NCI-H2029 (cell line): ENCODE data around the gene GPC1.

Experiments
- DNase-seq: peaks from one replicate; lab custom pipeline; 2025; lab: John Stamatoyannopoulos, UW

Gene GPC1

DNA sequence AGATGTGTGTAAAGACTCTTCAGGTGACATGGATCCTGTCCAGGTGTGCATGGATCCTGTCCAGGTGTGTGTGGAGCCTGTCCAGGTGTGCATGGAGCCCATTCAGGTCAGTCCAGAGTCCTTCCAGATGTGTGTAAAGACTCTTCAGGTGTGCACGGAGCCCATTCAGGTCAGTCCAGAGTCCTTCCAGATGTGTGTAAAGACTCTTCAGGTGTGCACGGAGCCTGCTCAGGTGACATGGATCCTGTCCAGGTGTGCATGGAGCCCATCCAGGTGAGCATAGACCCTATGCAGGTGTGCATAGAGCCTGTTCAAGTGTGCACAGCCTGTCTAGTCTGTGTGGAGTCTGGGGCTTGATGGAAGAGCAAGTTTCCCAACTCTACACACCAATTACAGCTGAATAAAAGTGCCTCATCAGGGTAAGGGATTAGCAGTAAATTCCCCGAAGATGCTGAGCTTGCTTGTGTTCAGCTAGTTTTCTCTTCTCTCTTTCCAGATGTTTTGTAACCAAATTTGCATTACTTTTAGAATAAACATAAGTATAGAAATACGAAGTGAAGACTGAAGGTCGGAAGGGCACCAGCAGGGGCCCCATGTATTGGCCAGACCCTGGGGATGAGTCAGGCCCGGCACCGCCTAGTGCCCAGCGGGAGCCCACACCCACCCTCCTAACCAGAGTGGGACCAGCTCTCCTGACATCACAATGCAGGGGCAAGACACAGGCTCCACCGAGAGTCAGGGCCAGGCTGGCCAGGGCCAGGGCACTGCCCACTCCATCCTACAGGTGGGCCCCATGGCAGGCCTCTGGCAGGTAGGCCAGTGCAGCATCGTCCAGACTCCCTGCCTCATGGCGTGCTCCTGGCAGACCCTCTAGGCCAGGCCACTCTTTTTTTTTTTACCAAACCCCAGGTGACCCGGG is 38.6 kb upstream of the GPC1 start:
- no peak for DNase-seq

DNA sequence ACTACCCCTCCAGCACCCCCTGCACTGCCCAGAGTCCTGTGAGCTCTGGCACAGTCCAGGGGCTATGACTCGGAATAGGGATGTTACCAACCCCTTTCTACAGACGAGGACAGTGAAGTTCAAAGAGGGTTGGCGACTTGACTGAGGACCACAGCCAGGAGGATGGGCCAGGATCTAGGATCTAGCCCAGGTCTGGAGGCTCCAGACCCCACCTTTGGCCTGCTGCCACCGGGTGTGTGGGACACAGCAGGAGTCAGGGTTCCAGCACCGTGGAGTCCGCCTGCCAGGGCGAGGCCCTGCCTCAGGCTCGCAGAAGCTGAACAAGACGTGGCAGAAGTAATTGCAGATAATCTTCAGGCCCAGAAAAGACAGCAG is 37.9 kb upstream of the GPC1 start:
- no peak for DNase-seq

DNA sequence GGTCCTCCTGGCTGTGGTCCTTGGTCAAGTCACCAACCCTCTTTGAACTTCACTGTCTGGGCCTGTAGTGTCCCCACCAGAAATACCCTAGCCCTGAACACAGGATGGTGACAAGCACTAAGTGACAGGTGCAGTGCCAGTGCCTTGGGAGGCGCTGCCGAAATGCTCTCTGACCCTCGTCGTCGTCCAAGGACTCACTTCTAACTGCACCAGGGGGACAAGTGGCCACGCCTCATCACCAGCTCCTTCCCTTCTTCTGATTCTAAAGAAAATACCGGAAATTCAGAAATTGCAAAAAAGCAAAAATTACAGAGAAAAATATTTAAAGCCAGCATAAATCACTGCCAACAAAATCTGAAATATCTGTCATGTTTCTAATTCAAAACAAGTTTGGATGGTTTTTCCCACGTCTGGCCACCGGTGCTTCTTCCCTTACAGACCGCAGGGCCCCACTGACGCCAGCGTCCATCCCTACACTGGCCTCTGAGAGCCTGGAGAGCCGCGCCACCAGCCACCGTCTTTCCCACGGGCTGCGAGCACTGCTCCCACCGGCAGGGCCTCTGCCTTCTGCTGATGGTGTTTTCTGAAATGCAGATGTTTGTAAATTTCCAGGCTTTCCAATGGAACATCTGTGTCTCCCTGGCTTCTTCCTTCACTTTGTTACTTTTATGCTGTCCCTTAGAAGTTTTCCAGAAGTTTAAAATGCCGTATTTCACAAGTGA is 37.4 kb upstream of the GPC1 start:
- no peak for DNase-seq

DNA sequence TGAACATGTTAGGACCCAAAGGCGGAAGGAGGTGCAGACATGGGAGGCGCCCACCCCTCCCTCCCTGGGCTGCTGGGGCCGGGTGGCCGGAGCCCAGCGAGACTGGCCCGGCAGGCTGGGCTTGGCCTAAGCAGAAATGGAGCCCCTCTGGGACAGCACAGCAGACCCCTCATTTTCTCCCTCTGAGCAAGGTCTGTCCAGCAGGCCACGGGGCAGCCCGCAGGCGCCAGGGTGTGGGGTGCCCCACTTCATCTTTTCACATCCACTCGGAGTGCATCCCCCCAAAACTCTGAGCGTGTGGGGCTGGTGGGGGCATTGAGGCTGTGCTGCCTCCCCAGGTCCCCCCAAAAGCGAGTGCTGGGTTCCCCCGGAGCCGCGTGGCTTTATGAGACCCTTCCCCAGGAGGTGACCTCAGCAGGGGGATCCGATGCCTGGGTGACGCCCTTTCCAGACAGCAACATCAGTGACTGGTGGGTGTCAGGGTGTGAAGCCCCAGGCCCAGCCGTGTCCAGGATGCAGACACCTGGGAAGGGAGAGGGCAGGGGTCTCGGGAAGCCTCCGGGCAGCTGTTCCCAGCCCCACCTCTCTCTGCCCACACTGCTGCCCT is 36.7 kb upstream of the GPC1 start:
- no peak for DNase-seq

DNA sequence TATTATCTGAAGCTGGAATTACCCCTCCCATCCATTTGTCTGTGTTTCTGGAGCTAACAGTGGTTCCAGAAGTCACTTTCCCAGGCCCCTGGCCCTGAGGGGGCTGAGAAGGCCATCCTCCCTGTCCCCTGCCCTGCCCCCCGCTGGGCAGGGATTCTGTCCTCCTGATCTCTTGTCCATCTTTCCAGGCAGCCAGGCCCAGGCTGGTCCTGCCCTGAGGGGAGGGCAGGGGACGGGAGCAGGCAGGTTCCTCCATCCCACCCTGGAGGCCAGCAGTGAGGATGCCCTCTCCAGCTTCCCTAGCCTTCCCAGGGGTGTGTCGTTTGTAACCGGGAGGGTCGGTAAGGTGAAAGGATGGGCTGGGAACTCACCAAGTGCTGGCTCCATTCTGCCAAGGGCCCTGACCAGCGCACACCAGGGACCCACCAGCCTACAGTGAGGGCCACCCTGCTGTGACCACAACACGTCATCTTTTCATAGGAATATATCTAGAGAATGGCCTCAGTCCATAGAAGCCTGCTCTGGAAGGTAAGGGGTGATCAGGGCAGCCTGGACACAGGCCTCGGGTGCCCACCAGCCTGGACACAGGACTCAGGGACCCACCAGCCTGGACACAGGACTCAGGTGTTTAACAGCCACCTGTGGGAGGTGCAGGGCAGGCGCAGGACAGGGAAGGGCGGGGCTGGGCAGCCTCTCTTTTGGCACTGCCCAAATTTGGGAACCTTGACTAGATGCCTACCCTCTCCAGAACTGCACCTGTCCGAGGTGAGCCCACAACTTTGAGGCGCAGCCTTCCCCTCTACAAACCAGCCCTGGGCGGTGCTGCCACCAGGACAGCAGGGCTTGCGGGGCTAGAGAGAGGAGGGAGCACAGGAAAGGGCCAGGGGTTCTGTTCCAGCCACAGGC is 35.8 kb upstream of the GPC1 start:
- no peak for DNase-seq

DNA sequence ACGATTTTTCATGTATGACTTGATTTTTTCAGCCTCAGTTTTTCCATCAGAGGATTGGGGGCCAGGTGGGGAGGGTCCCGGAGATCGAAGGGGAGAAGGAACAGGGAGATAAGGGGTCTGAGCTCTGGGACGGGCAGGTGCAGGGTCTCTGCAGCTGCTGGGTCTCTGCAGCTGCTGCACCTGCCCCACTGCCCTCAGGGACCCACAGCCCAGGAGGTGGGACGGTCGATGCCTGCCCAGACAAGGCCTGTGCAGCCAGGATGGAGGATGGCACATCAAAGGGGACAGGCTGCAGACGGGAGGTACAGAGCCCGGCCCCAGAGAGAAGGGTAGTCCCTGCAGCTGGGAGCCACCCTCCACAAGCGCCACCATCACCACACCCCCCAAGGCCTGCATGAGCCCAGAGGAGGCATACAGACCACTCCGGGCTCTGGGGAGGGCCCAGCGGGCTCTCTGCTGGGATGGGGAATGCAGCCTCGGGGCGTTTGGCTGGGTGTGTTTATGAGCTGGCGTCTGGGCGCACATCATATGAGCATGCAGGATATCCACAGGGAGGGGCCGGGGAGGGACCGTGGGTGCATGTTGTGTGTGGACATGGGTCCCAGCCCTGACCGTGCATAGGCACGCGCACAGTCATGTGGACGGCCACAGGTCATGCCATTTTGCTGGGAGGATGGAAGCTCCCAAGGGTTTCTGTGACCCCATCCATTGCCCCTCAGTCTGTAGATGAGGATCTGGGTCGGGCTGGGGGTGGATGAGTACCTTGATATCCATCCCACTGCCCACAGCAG is 34.9 kb upstream of the GPC1 start:
- no peak for DNase-seq

DNA sequence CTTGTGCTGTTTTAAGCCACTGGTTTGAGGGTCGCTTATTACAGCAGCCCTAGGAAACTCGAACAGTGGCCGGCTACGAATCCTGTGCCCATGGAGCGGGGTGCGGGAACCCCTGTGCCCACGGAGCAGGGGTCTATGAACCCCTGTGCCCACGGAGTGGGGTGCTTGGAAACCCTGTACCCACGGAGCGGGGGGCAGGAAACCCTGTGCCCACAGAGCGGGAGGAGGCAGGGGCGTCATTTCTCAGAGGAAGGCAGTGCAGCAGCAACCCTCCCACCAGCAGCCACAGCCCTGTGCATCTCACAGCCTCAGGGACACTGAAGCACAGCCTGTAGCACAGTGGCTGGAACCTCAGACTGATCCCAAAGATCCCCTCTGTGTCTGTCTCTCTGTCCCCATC is 34.2 kb upstream of the GPC1 start:
- DNase-seq: no peak

DNA sequence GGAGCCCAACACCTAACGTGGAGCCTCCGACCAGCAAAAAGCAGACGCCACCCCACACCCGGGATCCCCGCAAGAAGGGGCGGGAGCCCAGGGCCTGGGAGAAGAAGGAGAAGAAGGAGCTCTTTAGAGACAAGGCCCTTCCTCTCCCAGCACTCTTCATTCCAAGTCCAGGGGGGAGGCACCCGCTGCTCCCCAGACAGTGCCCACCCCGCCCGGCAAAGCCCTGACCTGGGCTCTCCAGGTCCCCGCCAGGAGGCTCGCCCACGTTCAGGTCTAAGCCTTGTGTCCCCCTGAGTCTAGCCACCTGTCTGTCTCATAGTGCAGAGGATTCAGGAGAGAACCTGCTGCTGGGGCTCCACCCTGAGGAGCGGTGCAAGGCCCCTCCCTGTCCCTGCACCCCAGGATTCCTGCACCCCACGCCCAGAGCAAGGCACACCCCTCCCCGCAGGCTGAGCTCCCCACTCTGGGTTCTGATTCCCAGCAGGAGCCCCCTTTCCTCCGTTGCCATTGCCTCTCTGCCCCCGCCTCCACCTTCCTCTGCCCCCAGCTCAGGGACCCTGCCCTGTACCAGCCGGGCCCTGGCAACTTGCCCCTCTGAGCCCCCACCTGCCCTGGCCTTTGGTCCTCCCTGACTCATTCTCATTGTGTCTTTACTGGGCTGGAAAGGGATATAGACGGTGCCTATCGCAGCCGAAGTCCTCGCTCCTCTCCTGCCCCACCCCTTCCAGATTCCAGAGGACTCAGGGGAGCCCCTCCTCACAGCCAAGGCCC is 33.5 kb upstream of the GPC1 start:
- no peak for DNase-seq

DNA sequence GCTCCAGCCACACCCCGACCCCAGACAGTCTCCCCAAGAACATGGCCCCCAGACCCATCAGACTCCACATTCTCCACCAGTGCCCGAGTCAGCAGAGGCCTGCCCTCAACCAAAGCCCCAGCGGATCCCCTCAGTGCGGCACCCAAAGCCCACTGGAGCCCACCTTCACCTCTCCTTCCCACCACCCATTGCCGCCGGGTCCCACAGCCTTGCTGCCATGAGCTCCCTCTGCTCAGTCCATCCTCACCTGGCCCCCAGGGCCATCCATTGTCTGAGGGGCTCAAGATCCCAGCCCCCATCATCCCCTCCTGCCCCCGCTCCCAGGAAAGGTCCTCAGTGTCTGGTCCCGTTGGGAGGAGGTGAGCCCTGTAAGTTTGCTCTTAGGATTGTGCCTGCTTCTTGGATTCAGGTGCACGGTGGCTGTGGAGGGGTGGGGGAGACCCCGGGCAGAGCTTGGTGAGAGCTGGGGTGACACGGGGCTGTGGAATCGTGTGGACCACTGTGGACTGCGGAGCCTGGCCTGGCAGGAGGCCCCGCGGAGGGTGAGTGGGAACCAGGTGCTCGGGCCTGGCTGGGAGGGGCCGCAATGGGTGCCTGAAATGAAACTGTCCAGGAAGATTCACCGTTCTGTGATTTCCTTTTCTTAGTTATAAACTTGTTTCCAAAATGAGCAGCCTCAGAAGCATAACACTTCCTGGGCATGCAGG is 32.7 kb upstream of the GPC1 start:
- no peak for DNase-seq

DNA sequence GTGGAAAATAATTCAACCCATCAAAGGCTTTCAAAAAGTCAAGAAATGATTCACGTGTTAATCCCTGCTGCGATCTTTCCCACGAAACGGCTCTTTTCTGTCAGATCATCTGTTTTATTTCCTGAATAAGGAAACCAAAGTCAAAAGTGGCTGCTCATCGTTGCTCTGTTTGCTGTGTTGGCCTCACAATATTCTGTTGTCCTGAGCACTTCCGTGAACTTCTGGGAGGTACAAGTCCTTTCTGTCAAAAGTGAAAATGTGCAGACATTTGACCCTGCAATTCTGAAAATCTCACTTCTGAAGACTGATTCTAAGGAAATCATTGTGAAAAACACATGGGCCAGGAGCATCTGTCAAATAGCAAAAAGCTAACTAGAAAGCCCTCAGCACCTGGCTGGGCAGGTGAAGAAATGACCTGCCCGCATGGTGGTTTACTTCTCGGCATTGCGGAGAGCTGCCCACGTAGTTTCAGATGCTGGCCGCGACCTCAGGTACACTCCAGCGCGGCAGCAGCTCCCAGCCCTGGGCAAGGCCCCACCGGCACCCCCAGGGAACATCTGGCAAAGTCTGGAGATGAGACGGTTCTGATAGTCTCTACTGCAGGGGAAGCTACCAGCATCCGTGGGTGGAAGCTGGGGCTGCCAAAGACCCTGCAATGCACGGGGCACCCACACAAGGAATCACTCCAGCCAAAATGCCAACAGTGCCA is 31.9 kb upstream of the GPC1 start:
- no peak for DNase-seq

DNA sequence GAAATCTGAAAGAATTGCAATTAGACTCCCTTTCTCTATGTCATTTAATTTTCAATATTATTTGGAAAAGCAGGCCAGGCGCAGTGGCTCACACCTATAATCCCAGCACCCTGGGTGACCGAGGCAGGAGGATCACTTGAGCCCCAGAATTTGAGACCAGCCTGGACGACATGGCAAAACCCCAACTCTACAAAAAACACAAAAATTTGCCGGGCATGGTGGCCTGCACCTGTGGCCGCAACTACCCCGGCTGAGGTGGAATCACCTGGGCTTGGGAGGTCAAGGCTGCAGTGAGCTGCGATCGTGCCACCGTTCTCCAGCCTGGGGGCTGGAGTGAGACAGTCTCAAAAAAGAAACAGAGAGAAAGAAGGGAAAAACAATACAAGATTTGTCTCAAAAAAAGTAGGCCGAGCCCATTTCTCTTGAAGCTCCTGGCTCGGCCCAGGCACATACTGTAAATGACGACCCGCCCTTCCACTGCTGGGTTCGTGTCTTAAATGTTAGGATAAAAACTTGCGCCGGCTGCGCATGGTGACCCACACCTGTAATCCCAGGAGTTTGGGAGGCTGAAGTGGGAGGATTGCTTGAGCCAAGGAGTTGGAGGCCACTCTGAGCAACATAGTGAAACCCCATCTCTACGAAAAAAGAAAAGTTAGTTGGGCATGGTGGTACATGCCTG is 31.1 kb upstream of the GPC1 start:
- DNase-seq: no peak

DNA sequence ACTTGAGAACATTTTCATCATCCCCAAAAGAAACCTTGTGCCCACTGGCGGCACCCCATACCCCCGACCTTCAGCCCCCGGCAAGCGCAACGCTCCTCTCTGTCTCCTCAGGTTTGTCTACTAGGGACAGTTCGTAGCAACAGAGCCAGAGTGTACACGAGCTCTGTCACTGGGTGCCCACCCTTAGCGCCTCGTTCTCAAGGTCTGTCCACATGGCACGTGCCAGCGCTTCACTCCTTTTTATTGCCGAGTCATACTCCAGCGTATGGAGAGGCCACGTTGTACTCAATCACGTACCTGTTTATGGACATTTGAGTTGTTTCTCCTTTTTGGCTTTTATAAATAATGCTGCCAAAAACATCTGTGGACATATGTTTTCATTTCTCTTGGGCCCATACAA is 30.3 kb upstream of the GPC1 start:
- no peak for DNase-seq

DNA sequence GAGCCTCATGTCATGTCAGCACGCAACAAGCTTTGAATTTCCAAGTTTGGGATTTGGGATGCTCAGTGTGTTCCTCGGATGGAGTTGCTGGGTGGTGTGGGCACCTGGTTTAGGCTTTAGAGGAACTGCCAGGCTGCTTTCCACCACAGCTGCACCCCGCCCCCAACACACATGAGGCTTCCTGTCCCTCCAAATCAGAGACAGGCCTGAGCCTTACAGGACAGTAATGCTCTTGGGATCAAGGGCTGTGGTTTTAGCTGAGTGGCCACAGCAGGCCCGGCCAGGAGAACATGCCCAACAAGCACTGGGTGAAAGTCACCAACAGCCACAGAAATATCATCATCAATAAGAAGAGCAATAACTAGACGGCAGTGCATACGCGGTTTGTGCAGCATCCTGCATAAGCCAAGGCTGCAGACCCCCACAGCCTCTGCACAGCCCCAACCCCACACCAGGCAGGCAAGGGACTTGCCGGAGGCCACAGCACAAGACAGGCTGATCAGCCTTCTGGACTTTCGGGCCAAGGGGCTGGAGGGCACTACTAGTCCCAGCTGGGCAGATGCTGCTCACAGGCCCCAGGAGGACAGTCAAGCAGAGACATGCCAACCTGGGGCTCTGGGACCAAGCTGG is 29.7 kb upstream of the GPC1 start:
- no peak for DNase-seq

DNA sequence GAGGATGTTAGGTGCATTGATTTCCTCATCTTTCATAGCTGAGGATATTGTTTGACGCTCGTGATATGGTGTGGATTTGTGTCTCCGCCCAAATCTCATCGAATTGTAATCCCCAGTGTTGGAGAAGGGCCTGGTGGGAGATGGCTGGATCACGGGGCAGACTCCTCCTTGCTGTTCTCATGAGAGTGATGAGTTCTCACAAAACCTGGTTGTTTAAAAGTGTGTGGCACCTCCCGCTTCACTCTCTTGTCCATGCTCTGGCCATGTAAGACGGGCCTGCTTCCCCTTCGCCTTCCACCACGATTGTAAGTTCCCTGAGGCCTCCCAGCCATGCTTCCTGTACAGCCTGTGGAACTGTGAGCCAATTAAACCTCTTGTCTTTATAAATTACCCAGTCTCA is 28.4 kb upstream of the GPC1 start:
- DNase-seq: no peak

DNA sequence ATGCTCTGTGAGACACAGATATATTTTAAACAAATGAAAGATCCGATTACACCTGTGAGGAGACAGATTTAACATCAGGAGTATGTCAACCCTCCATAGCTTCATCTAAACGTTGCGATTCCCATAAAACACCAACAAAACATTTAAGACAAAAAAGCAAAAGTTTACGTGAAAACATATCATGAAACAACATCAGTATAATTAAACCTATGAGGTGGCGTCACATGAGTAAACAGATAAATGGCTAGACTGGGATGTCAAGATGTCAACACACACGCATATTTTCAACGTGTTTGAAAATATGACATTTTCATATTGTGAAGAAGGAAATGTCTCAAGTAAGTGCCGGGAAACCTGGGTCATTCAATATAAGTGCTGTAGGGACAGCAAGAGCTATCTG is 25.5 kb upstream of the GPC1 start:
- DNase-seq: no peak

DNA sequence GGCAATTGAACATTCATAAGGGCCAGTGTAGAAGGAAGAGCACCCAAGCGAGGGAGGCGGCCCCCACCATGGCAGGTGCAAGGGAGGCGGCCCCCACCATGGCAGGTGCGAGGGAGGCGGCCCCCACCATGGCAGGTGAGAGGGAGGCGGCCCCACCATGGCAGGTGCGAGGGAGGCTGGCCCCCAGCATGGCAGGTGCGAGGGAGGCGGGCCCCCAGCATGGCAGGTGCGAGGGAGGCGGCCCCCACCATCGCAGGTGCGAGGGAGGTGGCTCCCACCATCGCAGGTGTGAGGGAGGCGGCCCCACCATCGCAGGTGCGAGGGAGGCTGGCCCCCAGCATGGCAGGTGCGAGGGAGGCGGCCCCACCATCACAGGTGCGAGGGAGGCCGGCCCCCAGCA is 24.7 kb upstream of the GPC1 start:
- no peak for DNase-seq

DNA sequence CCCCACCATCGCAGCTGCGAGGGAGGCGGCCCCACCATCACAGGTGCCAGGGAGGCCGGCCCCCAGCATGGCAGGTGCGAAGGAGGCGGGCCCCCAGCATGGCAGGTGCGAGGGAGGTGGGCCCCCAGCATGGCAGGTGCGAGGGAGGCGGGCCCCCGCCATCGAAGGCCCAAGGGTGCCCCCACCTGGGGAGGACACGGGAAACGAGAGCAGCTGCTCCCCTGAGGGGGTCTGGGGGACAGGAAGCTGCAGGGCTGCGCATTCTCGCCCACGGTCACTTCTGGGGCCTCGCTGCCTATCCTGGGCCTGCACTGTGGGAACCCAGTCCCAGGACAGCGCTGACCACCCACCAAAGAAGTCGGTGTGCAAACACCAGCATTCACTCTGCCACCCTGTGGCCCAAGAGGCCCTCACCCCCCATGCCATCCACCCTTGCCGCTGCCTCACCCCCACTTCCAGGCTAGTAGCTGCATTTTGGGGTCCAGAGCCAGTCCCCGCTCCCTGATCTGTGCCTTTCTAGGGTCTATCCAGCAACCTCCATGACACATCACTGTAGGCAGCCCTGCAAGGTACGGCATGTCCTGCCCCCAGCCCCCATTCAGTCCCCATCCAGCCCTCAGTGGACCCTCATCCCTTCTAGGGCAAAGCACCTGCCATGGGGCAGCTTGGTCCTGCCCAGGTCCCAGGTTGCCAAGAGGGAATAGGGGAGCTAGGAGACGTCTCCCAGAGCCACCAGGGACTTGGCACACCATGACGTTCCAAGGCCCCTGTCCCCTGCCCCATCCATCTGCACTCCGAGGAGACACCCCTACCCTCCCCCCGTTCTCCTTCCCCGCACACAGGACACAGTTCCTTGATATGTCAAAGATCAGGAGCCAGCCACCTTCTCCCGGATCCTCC is 24.0 kb upstream of the GPC1 start:
- DNase-seq: no peak
